Measurements from ENCODE around the gene DPYD. TPM values are rescaled to one million over a fixed set of nuclear protein-coding genes. Genes with fewer than 3 reads are reported as not detected.

DPYD gene
- total and polyA plus RNA-seq, 12 donors: 4.1 to 22.0 (median 7.0) TPM

GRCh38 chr1:97365026-97365425 is 555.8 kb downstream of the DPYD start:
- ATAC-seq: no peak
- TF ChIP-seq, protein P1, sequence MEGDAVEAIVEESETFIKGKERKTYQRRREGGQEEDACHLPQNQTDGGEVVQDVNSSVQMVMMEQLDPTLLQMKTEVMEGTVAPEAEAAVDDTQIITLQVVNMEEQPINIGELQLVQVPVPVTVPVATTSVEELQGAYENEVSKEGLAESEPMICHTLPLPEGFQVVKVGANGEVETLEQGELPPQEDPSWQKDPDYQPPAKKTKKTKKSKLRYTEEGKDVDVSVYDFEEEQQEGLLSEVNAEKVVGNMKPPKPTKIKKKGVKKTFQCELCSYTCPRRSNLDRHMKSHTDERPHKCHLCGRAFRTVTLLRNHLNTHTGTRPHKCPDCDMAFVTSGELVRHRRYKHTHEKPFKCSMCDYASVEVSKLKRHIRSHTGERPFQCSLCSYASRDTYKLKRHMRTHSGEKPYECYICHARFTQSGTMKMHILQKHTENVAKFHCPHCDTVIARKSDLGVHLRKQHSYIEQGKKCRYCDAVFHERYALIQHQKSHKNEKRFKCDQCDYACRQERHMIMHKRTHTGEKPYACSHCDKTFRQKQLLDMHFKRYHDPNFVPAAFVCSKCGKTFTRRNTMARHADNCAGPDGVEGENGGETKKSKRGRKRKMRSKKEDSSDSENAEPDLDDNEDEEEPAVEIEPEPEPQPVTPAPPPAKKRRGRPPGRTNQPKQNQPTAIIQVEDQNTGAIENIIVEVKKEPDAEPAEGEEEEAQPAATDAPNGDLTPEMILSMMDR (IDR thresholded peaks at IDR 0.05): no peak
- no peak overlapping the region for H3K27ac ChIP-seq
- H3K27me3 ChIP-seq: no peaks in the 10 kb centered on the region
- intact Hi-C loops (cut with DNase I): no loop called here
- H3K9me3 ChIP-seq: no peaks in the 10 kb centered on the region
- H3K36me3 ChIP-seq: no peaks in the 10 kb centered on the region
- H3K4me1 ChIP-seq: no peaks in the 10 kb centered on the region
- WGBS, 2 donors: 79 to 82% methylated on average over 4 of the region's 4 CpGs
- H3K4me3 ChIP-seq: no peak overlapping the region
- DNase-seq: no peak

- Histone ChIP-seq H3K27me3 (no peaks in the 10 kb centered on the region), H3K9me3 (no peaks in the 10 kb centered on the region), H3K4me1 (no peaks in the 10 kb centered on the region), H3K4me3 (no peak overlapping the region), H3K27ac (no peak overlapping the region), H3K36me3 (no peaks in the 10 kb centered on the region)
- TF ChIP-seq, protein P1 (IDR thresholded peaks at IDR 0.05): no peak
- intact Hi-C loops (cut with DNase I): no loop called here
- ATAC-seq (no peak), DNase-seq (no peak)
Measured at GRCh38 chr1:97364086-97364485, 556.7 kb downstream of the DPYD start.

- 97 to 100% methylated on average over 1 of the region's 1 CpG for WGBS, 2 donors
- TF ChIP-seq, protein P1 (IDR thresholded peaks at IDR 0.05): no peak
- H3K27ac ChIP-seq: no peak overlapping the region
- no peak for ATAC-seq
- H3K36me3 ChIP-seq: peaks cover 0 to 11% (median 0%) of the 10 kb centered on the region in 9 donors
- no peak overlapping the region for H3K4me3 ChIP-seq
- DNase-seq: no peak
- intact Hi-C loops (cut with DNase I): no loop called here
- peaks cover 0 to 13% (median 0%) of the 10 kb centered on the region in 11 donors for H3K9me3 ChIP-seq
- H3K27me3 ChIP-seq: no peaks in the 10 kb centered on the region
- H3K4me1 ChIP-seq: peaks cover 0 to 9% (median 5%) of the 10 kb centered on the region in 9 donors
Measured at GRCh38 chr1:97356309-97356708, 564.5 kb downstream of the DPYD start.

DNA sequence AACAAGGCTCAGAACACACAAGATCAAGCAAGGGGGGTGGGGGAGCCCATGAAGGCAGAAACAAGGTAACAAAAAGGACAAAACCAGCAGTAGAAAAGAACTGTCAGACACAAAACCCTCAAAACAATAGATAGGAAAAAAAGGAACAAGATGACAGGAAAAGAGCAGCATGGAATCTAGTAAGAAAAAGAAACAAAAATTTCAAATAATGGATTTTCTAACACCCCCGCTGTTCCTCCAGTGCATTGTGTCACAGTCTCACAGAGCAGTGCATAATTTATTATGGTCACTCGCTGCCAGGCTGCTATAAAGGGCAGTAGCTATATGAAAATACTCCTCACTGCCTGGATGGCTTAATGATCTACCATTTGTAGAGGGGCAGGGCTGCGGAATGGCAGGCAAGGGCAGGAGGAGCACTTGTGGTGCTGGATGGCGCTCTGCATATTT is 567.9 kb downstream of the DPYD start:
- H3K4me3 ChIP-seq: no peak overlapping the region
- WGBS, 2 donors: 97% methylated on average over 4 of the region's 4 CpGs
- peaks cover 0 to 28% (median 11%) of the 10 kb centered on the region in 9 donors for H3K4me1 ChIP-seq
- H3K36me3 ChIP-seq: peaks cover 0 to 3% (median 0%) of the 10 kb centered on the region in 9 donors
- ATAC-seq (no peak), DNase-seq (no peak)
- intact Hi-C loops (cut with DNase I): no loop called here
- H3K9me3 ChIP-seq: peaks cover 0 to 8% (median 0%) of the 10 kb centered on the region in 11 donors
- H3K27me3 ChIP-seq: no peaks in the 10 kb centered on the region
- H3K27ac ChIP-seq: no peak overlapping the region
- TF ChIP-seq, protein P1 (IDR thresholded peaks at IDR 0.05): no peak

Measured in heart right ventricle (tissue), 16 donors.